ENCODE results near the gene PRX. TPM values are rescaled to one million over a fixed set of nuclear protein-coding genes. Genes with fewer than 3 reads are reported as not detected.

The PRX gene
- 0.65 and 1.1 TPM in 2 replicates for total RNA-seq

DNA sequence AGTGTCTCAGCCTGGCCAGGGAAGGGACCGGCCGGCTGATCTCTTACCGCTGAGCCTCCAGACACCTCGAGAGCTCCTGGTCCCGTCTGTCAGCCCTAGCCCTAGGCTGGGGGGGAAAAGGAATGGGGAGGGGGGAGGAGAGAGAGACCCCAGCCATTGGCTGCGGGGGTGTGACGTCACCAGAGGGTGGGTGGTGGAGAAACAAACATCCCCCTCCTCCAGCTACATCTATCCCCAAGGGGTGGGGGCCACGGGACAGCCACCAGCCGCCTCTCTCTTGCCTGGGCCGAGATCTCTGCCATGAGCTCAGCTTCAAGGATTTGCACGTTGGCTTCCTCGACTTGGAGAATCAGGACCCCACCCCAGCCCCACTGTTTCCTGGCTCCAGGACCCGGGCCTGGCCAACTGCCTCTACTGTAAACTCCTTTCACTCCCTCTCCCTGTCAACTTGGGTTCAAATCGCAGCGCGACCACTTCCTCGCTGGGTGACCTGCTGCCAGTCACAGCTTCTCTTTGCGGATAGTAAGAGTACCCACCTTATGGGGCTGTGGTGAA, at the start of gene PRX:
PRX (minus strand) TSS at position 88 of the 555 bp plus-strand sequence. CDS start 5,446 bp downstream, outside the sequence.

DNA sequence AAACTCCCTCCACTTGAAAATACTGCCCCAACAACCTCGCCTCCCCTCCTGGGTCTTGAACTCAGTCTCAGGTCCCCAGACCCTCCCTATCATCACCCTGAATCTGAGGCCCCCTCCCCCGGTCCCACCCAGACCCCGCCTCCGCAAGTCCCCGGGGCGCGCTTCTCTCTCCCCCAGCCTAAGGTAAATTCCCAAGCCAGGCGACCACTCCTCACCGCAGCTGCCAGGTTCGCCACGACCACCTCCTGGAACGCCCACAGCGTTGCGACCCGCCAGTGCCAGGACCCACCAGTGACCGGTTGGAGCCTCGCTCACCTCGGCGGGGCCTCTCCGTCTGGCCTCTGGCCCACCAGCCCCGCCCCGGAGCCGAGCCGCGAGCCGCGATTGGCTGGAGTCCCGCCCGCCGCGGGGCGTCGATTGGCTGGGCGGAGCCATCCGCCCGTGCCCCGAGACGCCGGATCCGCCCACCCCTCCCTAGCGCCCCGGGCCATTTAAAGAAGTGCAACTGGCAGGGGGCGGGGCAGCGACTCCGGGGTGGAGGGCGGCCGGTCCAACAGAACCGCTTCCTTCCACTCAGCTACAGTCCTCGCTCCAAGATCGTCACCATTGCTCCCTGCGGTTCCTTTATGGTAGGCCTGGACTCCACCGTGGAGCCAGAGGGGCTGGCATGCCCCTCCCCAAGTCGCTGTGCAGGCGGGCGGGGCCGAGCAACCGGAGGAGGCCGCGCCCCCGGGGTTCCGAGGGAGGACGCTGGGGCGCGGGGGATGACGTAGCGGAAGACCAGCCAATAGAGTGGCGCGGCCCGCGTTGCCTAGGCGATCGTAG, 31.0 kb upstream of the PRX start, which contains the start of gene SERTAD3:
SERTAD3 (minus strand) TSS at position 336 of the 825 bp plus-strand sequence. CDS start 2,255 bp downstream, outside the sequence.

GRCh38 chr19:40425450-40426287, 12.5 kb upstream of the PRX start, which contains the start of gene SERTAD1:
TSS of gene SERTAD1 (minus strand) at chr19:40425992. CDS start at chr19:40423546, 2,446 bp downstream.

DNA sequence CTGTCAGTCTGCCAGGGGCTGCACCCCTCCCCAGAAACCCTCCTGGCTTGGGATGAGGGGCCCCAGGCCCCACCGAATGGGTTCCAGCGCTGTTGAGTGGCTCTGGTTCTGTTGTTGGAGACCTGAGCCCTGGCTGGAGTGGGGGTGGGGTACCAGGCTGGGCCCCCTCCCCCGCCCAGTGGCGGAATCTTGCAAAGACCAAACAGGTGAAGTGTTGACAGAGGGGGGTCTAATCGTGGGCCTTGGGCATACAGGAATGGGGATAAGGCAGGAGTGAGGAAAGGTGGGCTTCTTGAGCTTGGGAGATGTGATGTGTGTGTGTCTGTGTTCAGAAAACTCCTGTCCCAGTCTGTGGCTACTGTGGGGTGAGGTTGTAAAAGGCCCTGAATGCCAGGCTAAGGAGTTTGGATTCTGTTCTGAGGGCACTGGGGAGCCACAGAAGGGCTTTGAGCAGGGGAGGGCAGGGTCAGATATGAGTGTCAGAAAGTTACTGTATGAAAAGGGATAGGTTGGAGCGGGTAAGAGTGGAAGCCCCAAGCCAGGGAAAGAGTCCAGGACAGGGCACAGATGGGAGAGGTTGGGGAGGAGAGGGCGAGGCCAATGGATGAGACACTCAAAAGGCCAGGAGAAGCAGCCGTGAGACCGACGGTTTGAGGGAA, 23.0 kb downstream of the PRX start, which contains the start of gene HIPK4:
HIPK4 (minus strand) TSS at position 98 of the 659 bp plus-strand sequence. CDS start 279 bp downstream, outside the sequence.

DNA sequence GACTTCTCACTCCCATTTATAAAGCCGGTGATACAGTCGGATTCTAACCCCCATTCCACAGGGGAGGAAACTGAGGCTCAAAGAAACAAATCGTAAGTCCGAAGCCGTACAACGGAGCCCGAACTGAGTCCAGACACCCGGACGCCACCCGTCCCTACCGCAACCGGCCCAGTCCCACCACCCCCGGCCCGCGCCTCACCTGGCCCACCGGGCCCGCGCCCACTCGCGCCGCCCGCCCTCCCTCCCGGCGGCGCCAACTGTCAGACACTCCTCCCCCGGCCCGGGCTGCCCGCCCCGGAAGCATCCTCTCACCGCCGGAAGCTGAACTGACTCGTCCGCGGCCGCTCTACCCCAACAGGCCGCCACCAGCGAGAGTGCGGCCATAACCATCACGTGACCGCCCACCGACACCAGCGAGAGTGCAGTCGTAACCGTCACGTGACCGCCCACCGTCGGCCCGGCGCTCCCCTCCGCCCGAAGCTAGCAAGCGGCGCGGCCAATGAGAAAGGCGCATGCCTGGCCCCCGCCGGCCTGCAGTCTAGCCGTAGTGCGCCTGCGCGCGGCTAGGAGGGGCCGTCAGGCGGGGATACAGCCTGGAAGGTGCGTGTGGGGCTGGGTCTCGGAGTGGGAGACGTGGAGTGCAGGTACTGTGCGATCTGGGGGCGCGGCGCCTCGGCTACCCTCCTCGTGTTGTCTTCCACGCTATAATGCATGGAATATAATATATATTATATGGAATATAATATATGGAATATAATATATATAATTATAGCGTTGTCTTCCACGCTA, 64.9 kb downstream of the PRX start, which contains the start of the genes C19orf47 and PLD3:
C19orf47 (minus strand) TSS at position 273 of the 789 bp plus-strand sequence. CDS start 6,540 bp downstream, outside the sequence.
PLD3 (plus strand) TSS at position 571 of the 789 bp plus-strand sequence. CDS start 17,789 bp downstream, outside the sequence.

Other genes with a start within 250 kb of the PRX start
- 6.1 and 6.5 TPM in 2 replicates for gene MAP3K10, start 222.0 kb downstream of the PRX start, total RNA-seq
- gene TTC9B, start 195.0 kb downstream of the PRX start, total RNA-seq = not detected in 2 replicates
- gene CCNP, start 186.7 kb downstream of the PRX start, total RNA-seq = under 0.01 TPM in 1 of 2 replicates, not detected in the other
- 27.0 and 43.3 TPM in 2 replicates for gene AKT2, start 128.0 kb downstream of the PRX start, total RNA-seq
- 4.4 and 5.2 TPM in 2 replicates for gene C19orf47, start 65.0 kb downstream of the PRX start, total RNA-seq
- gene PLD3, start 64.7 kb downstream of the PRX start, total RNA-seq = 97.4 and 136 TPM in 2 replicates
- gene HIPK4, start 23.2 kb downstream of the PRX start, total RNA-seq = under 0.01 TPM in 1 of 2 replicates, not detected in the other
- 22.8 and 31.5 TPM in 2 replicates for gene SERTAD1, start 12.6 kb upstream of the PRX start, total RNA-seq
- gene SERTAD3, start 31.0 kb upstream of the PRX start, total RNA-seq = 19.8 and 23.7 TPM in 2 replicates
- gene BLVRB, start 52.4 kb upstream of the PRX start, total RNA-seq = 59.1 and 67.9 TPM in 2 replicates
- under 0.01 TPM in 1 of 2 replicates, not detected in the other for gene SPTBN4, start 53.6 kb upstream of the PRX start, total RNA-seq
- gene SHKBP1, start 163.5 kb upstream of the PRX start, total RNA-seq = 23.1 and 34.7 TPM in 2 replicates
- gene LTBP4, start 188.0 kb upstream of the PRX start, total RNA-seq = 8.2 and 19.2 TPM in 2 replicates

Data from epithelial cell of umbilical artery (primary cell).